Renal cortex interstitium (tissue), 11 donors: Measurements from ENCODE around the gene ZNF534. TPM values are rescaled to one million over a fixed set of nuclear protein-coding genes. Genes with fewer than 3 reads are reported as not detected.
"Not testable (repeated sequence)": the region's sequence is repeated elsewhere in the genome, so short reads cannot be mapped to it uniquely, and the experiment has no call there.

Experiments used
- DNase-seq, 11 donors: peaks; one replicate each; pipeline ENCODE4 v3.0.0-alpha.2; 2013; ENCODE audit warnings: low read depth in 9 of 11, low spot score in 4 of 11; ENCODE audit errors: extremely low read depth in 1 of 11
- polyA plus RNA-seq, 3 donors: library from polyadenylated mRNA; unstranded; fragments of 120-200 nt; gene quantifications; one replicate each; pipeline ENCODE4 v1.2.1, GENCODE V29; 2013; ENCODE audit not compliant: insufficient read length in 3 of 3

Gene ZNF534
- polyA plus RNA-seq, 3 donors, result 0.34 to 1.2 (median 0.61) TPM

DNA sequence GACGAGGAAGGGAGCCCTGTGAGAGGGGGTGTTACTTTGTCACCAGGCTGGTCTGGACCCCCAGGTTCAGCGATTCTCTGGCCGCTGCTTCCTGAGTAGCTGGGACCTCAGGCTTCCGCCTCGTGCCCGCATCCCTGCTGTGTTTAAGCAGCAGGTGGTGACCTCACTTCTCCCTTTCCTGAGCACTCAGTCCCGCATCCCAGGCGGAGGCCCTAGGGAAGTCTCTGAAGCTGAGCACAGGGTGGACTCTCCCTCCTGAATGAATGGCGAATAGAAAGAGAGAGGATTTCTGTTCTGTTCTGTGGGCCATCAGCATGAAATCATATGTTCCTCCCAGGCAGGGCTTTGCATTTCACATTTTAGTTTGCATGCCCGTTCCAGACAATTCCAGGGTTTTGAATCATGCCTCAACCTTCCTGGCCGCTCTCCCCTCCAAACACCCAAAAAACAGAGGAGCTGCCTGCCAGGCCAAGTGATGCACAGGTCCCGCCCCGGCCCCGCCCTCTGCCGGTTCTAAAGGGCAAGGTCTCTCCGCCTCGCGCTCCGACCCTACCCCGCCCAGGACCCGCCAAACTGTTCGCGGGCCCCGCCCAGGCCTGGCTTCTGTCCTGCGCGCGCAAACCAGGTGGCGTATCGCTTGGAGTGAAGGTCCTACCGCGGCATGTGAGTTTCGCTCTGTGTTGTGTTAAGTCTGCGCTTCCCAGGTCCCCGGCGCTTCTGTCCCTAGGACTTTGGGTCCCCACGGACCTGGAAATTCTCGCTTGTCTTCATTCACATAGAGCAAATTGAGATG is 63.4 kb downstream of the ZNF534 start:
- peak in 9 of 11 donors; percentile 4 to 33 (median 18) for DNase-seq

DNA sequence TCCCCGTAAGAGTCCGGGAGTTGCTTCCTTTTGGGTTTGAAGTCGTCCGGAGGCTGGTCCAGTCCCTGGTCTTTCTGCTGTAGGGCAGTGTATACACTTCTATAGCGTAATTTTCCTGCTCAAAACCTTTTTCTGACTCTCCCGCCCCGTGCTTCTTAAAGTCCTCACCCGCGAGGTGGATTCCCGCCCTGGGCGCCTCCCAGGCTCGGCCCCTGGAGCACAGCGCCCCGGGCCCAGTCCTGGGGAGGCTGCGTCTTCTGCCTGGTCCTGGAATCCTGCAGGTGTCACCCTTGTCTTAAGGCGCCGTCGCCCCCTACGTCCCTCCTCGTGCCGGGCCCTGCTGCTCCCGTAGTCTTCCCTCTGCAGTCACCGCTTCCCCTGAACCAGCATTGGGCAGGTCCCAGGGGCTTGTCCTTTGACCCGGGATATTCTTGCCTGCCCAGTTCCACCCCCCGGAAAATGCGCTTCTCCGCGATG is 64.1 kb downstream of the ZNF534 start:
- DNase-seq, result peak in 7 of 11 donors; percentile 8 to 21 (median 13)

DNA sequence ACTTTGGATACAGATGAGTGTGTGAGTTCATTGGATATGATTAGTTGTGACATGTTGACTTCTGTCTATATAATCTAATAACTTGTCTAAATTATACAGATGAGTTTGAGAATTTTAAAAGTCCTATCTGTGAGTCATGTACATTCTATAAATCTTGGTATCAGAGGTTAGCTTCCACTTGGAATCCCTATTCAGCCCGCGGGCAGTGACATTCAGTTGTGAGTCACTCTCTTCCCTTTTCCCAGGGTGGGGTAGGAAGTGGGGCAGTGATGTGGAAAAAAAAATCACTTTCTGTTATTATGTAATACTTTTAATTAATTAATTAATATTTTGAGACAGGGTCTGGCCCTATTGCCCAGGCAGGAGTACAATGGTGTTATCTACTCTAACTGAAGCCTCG is 65.6 kb downstream of the ZNF534 start:
- DNase-seq, result no peak

DNA sequence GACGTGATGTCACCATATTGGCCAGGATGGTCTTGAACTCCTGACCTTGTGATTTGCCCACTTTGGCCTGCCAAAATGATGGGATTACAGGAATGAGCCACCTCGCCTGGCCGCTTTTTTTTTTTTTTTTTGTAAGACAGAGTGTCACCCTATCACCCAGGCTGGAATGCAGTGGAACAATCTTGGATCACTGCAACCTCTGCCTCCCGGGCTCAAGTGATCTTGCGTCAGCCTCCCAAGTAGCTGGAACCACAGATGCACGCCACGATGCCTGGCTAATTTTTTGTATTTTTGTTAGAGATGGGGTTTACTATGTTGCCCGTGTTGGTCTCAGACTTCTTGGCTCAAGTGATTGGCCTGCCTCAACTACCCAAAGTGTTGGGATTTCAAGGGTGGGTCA is 69.6 kb downstream of the ZNF534 start:
- DNase-seq, result no peak

DNA sequence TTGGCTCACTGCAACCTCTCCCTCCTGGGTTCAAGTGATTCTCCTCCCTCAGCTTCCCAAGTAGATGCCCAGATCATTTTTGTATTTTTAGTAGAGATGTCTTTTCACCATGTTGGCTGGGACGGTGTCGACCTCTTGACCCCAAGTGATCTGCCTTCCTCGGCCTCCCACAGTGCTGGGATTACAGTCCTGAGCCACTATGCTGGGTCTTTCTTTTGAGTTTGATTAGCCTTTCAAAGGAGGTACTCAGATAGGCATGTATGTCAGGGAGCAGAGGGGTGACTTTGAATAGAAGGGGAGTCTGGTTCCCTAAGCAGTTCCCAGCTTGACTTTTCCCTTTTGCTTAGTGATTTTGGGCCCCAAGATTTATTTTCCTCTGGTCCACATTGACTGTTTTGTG is 71.5 kb downstream of the ZNF534 start:
- not testable (repeated sequence) for DNase-seq

DNA sequence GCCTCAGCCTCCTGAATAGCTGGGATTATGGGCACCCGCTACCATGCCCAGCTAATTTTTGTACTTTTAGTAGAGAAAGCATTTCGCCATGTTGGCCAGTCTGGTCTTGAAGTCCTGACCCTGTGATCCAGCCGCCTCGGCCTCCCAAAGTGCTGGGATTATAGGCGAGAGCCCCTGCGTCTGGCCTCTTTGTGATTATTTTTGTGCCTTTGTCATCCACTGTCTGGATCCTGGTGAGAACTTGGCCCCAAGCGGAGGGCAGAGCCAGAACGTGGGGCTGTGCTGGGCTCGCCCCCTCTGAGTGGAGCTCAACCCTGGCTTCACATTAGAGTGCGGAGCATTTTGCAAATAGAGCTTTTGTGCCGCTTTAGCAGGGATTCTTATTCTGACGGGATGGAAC is 72.0 kb downstream of the ZNF534 start:
- DNase-seq, result not testable (repeated sequence)

Other genes with a start within 250 kb of the ZNF534 start
- gene PPP2R1A, start 239.1 kb upstream of the ZNF534 start, polyA plus RNA-seq, result 100 to 1,000 TPM; 449 to 497 (median 453) TPM
- 10 to 100 TPM; 18.6 to 23.1 (median 19.7) TPM for gene ZNF766, start 159.6 kb upstream of the ZNF534 start, polyA plus RNA-seq
- 10 to 100 TPM; 15.8 to 19.1 (median 17.2) TPM for gene ZNF480, start 132.0 kb upstream of the ZNF534 start, polyA plus RNA-seq
- 10 to 100 TPM; 11.0 to 15.3 (median 11.8) TPM for gene ZNF610, start 92.9 kb upstream of the ZNF534 start, polyA plus RNA-seq
- 10 to 100 TPM; 22.7 to 30.0 (median 25.6) TPM for gene ZNF880, start 59.2 kb upstream of the ZNF534 start, polyA plus RNA-seq
- gene ZNF528, start 31.3 kb upstream of the ZNF534 start, polyA plus RNA-seq, result 10 to 100 TPM; 34.2 to 67.2 (median 35.1) TPM
- gene ZNF578, start 24.4 kb downstream of the ZNF534 start, polyA plus RNA-seq, result 10 to 100 TPM in 1 of 3 donors, 1 to 10 TPM in 2; 5.8 to 11.6 (median 7.0) TPM
- 10 to 100 TPM in 2 of 3 donors, 1 to 10 TPM in 1; 9.4 to 20.9 (median 12.7) TPM for gene ZNF808, start 98.5 kb downstream of the ZNF534 start, polyA plus RNA-seq
- 10 to 100 TPM; 13.3 to 21.6 (median 17.6) TPM for gene ZNF701, start 141.1 kb downstream of the ZNF534 start, polyA plus RNA-seq
- 100 to 1,000 TPM in 1 of 3 donors, 10 to 100 TPM in 2; 59.9 to 191 (median 85.8) TPM for gene ZNF83, start 209.2 kb downstream of the ZNF534 start, polyA plus RNA-seq